GM12878 (cell line): Measurements from ENCODE around the gene ADGRL2. TPM values are rescaled to one million over a fixed set of nuclear protein-coding genes. Genes with fewer than 3 reads are reported as not detected.

Source experiments
- ATAC-seq: fragments of 200-7000 bp; cut with Tn5 transposase; 3 replicates; pipeline ENCODE4 v1.9.1; 2020; ENCODE audit warnings: mild to moderate bottlenecking, moderate library complexity
- BruUV-seq: library from RNA; stranded (reverse); fragments of 400-500 nt; replicated peaks from 2 replicates; lab custom pipeline; 2021; lab: Mats Ljungman, UMichigan
- CTCF ChIA-PET: fragments of 300-600 bp; sonication (Branson Sonifier 250); formaldehyde crosslinking; extraction: SDS; loops from one replicate; lab custom pipeline; 2021; ENCODE audit warnings: inconsistent platforms; lab: Yijun Ruan, JAX
- POLR2A ChIA-PET: fragments of 350-600 bp; formaldehyde crosslinking; extraction: SDS; loops from one replicate; lab custom pipeline; 2021; ENCODE audit warnings: inconsistent platforms; lab: Charles Lee
- RAD21 ChIA-PET: fragments of 300-600 bp; sonication (Branson Sonifier 250); formaldehyde crosslinking; loops from one replicate; lab custom pipeline; 2023; ENCODE audit warnings: antibody characterized with exemption; ENCODE audit not compliant: unreplicated experiment; lab: Charles Lee
- SMC1A ChIA-PET: fragments of 300-600 bp; sonication (Branson Sonifier 250); formaldehyde crosslinking; loops from one replicate; lab custom pipeline; 2023; ENCODE audit not compliant: unreplicated experiment, uncharacterized antibody; lab: Charles Lee
- DNase-seq: peaks from one replicate; pipeline ENCODE4 v3.0.0-alpha.2; 2011; ENCODE audit warnings: low read depth, low spot score
- FAIRE-seq: peaks from 3 replicates; lab custom pipeline; 2011; peaks lifted over from hg19 to GRCh38; lab: Jason Lieb, UNC
- H2AFZ ChIP-seq: 2 replicates; pipeline ENCODE4 v1.6.0; 2011; ENCODE audit warnings: low read depth, low read length, control low read depth; ENCODE audit not compliant: control insufficient read depth
- H3K27ac ChIP-seq: 2 replicates; pipeline ENCODE4 v1.5.1; 2011; ENCODE audit warnings: control low read depth; ENCODE audit not compliant: control insufficient read depth, insufficient read depth
- H3K27me3 ChIP-seq, 2 experiments: replicated peaks in 1 of 2; 2 replicates each; pipeline versions ENCODE4 v1.6.0 to v1.6.1; 2011; ENCODE audit warnings: low read length in 1 of 2; ENCODE audit not compliant: control insufficient read depth in 2 of 2, insufficient read depth in 2 of 2
- H3K36me3 ChIP-seq, 2 experiments: 2 replicates each; pipeline ENCODE4 v1.5.1; 2011; ENCODE audit warnings: low read length in 1 of 2; ENCODE audit not compliant: control insufficient read depth in 2 of 2, insufficient read depth in 2 of 2
- H3K4me1 ChIP-seq: 2 replicates; pipeline ENCODE4 v1.6.1; 2011; ENCODE audit warnings: mild to moderate bottlenecking, low read length, moderate library complexity, mixed read lengths; ENCODE audit not compliant: control insufficient read depth, insufficient read depth
- H3K4me2 ChIP-seq: 2 replicates; pipeline ENCODE4 v1.6.0; 2011; ENCODE audit warnings: control low read depth; ENCODE audit not compliant: control insufficient read depth, insufficient read depth
- H3K4me3 ChIP-seq: fragments of 200-600 bp; sonication (generic); 2 replicates; pipeline ENCODE4 v1.5.1; 2016
- H3K79me2 ChIP-seq: 2 replicates; pipeline ENCODE4 v1.6.0; 2011; ENCODE audit warnings: low read length; ENCODE audit not compliant: control insufficient read depth, insufficient read depth
- H3K9ac ChIP-seq: 2 replicates; pipeline ENCODE4 v1.8.0; 2011; ENCODE audit warnings: low read length, control low read depth, mixed read lengths; ENCODE audit not compliant: control insufficient read depth, insufficient read depth
- H3K9me3 ChIP-seq: replicated peaks from 3 replicates; pipeline ENCODE4 v1.5.1; 2011; ENCODE audit warnings: mild to moderate bottlenecking, low read length; ENCODE audit not compliant: control insufficient read depth, insufficient read depth
- H4K20me1 ChIP-seq: 2 replicates; pipeline ENCODE4 v1.6.0; 2011; ENCODE audit not compliant: control insufficient read depth, insufficient read depth
- CHD1 ChIP-seq: IDR thresholded peaks from 2 replicates; pipeline ENCODE4 v1.6.1; 2012; ENCODE audit warnings: low read depth, low read length, improper control_type of control experiment
- FOS ChIP-seq: IDR thresholded peaks from 3 replicates; pipeline ENCODE4 v1.6.1; 2011; ENCODE audit warnings: borderline replicate concordance; ENCODE audit not compliant: insufficient read length; ENCODE audit errors: extremely low read depth
- HDGF ChIP-seq: fragments of 450-650 bp; IDR thresholded peaks from 2 replicates; pipeline ENCODE4 v1.6.1; 2016; ENCODE audit warnings: antibody characterized with exemption
- NFXL1 ChIP-seq: fragments of 450-650 bp; IDR thresholded peaks from 2 replicates; pipeline ENCODE4 v1.6.1; 2017; ENCODE audit warnings: antibody characterized with exemption, mild to moderate bottlenecking, borderline replicate concordance
- POLR2AphosphoS5 ChIP-seq: IDR thresholded peaks from 2 replicates; pipeline ENCODE4 v1.6.1; 2011; ENCODE audit warnings: mild to moderate bottlenecking, low read length, inconsistent platforms
- RUNX3 ChIP-seq: IDR thresholded peaks from 2 replicates; pipeline ENCODE4 v1.6.1; 2012; ENCODE audit warnings: low read length, inconsistent platforms
- SIX5 ChIP-seq: IDR thresholded peaks from 2 replicates; pipeline ENCODE4 v1.6.1; 2011; ENCODE audit warnings: mild to moderate bottlenecking, low read depth, low read length, moderate library complexity; ENCODE audit not compliant: severe bottlenecking
- USF2 ChIP-seq: IDR thresholded peaks from 2 replicates; pipeline ENCODE4 v1.6.1; 2011; ENCODE audit warnings: low read depth, low read length, improper control_type of control experiment, borderline replicate concordance
- ZNF207 ChIP-seq: fragments of 450-650 bp; IDR thresholded peaks from 2 replicates; pipeline ENCODE4 v1.6.1; 2014; ENCODE audit warnings: antibody characterized with exemption, mild to moderate bottlenecking, borderline replicate concordance
- ZNF274 ChIP-seq: IDR thresholded peaks from one replicate; pipeline ENCODE4 v1.8.0; 2011; ENCODE audit not compliant: insufficient read length, insufficient read depth
- WGBS: methylation state at CpG from one replicate; pipeline ENCODE4 v1.1.6; 2016; ENCODE audit warnings: low lambda C conversion rate; ENCODE audit not compliant: insufficient replicate concordance, insufficient coverage; ENCODE audit errors: missing lambda C conversion rate; 5-methylcytosine and 5-hydroxymethylcytosine counted together
- in situ Hi-C: fragments of 300-500 bp; cut with MboI; formaldehyde crosslinking; loops from 9 replicates; pipeline ENCODE4 v1.14.3; 2018; ENCODE audit warnings: mixed read lengths
- intact Hi-C: fragments of 100-400 bp; cut with micrococcal nuclease; formaldehyde crosslinking; loops from one replicate; pipeline ENCODE4 v1.14.2; 2022; ENCODE audit not compliant: unreplicated experiment
- polyA plus RNA-seq, 11 experiments: library from polyadenylated mRNA; depleted of rRNA in 4 of 11; unstranded in 6 of 11; stranded (reverse) in 5 of 11; fragments of >200 nt; fragmentation: Nextera tagmentation in 4 of 11; fragmentation: Illumina TruSeq in 1 of 11; extraction: Ambion mirVana in 4 of 11; extraction: Trizol in 1 of 11; gene quantifications; 1 replicate in 1 of 11; 2 replicates in 10 of 11; pipeline versions ENCODE4 v1.2.1 to v1.2.3, GENCODE V29; 2011 to 2016; ENCODE audit warnings: inconsistent platforms in 2 of 11, missing spikeins in 2 of 11, low read depth in 1 of 11
- total RNA-seq, 4 experiments: library from RNA; depleted of rRNA in 3 of 4; stranded (reverse); fragments of >200 nt in 3 of 4; fragmentation: Illumina TruSeq in 1 of 4; extraction: Trizol in 1 of 4; gene quantifications; 2 replicates each; pipeline versions ENCODE4 v1.2.1 to v1.2.3, GENCODE V29; 2013 to 2021
- TF ChIP-seq, protein P1 (sequence below): IDR thresholded peaks from 2 replicates; pipeline ENCODE4 v1.6.1; 2011; ENCODE audit warnings: borderline replicate concordance, low read depth, mild to moderate bottlenecking, moderate library complexity, mixed read lengths, low read length; ENCODE audit not compliant: insufficient read depth; ENCODE audit errors: extremely low read length
- TF ChIP-seq, protein P2 (sequence below): IDR thresholded peaks from 2 replicates; pipeline ENCODE4 v1.6.1; 2012; ENCODE audit warnings: low read depth, low read length, improper control_type of control experiment
- TF ChIP-seq, protein P3 (sequence below): fragments of 450-650 bp; formaldehyde crosslinking; IDR thresholded peaks from 2 replicates; pipeline ENCODE4 v1.4.0; 2022; ENCODE audit warnings: mild to moderate bottlenecking, moderate library complexity
- TF ChIP-seq, protein P4 (sequence below): fragments of 450-650 bp; formaldehyde crosslinking; IDR thresholded peaks from 2 replicates; pipeline ENCODE4 v1.5.0; 2022; ENCODE audit warnings: mild to moderate bottlenecking, missing genetic modification characterization

ADGRL2 gene
- total and polyA plus RNA-seq, 10 of the 15 experiments (the other 5 are each of a cell fraction or from before 2014, with no cell fraction given): 0.03 to 13.6 (median 0.21) TPM

DNA sequence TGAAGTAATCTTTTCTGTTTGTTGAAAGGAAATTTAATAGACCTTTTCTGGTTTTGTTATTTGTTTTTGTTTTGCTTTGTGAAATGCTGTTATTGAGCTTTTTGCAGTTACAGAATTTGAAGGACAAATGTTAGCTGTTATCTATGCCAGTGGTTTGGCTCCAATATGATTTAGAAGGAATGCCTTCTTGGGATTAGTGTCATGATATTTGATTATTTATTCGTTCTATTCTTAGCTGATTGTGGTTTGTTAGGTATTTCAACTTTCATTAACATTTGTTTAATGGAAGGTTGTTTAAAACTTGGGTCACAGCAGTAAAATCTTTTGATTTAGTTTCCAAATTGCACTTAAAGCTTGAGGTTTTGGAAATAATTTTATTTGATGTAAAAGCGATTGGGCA lies 33.5 kb downstream of the ADGRL2 start:
- CTCF ChIA-PET: interaction anchor here (0.6 to 1.2 kb wide), 5 partner anchors 8 to 825 kb away, joined by 3 to 5 read pairs (median 4); no protein-coding TSS in a partner anchor

More for the DNA sequence above, 33.5 kb downstream of the ADGRL2 start:
- H3K4me2 ChIP-seq: no peak overlapping the region
- ATAC-seq: no peak
- TF ChIP-seq, protein P1, sequence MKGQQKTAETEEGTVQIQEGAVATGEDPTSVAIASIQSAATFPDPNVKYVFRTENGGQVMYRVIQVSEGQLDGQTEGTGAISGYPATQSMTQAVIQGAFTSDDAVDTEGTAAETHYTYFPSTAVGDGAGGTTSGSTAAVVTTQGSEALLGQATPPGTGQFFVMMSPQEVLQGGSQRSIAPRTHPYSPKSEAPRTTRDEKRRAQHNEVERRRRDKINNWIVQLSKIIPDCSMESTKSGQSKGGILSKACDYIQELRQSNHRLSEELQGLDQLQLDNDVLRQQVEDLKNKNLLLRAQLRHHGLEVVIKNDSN: no peak
- TF ChIP-seq, protein P2, sequence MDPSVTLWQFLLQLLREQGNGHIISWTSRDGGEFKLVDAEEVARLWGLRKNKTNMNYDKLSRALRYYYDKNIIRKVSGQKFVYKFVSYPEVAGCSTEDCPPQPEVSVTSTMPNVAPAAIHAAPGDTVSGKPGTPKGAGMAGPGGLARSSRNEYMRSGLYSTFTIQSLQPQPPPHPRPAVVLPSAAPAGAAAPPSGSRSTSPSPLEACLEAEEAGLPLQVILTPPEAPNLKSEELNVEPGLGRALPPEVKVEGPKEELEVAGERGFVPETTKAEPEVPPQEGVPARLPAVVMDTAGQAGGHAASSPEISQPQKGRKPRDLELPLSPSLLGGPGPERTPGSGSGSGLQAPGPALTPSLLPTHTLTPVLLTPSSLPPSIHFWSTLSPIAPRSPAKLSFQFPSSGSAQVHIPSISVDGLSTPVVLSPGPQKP: no peak
- TF ChIP-seq FOS (no peak), SIX5 (no peak), CHD1 (no peak), POLR2AphosphoS5 (no peak), NFXL1 (no peak), ZNF274 (no peak), HDGF (no peak), USF2 (no peak), RUNX3 (no peak), ZNF207 (no peak)
- TF ChIP-seq, protein P3, sequence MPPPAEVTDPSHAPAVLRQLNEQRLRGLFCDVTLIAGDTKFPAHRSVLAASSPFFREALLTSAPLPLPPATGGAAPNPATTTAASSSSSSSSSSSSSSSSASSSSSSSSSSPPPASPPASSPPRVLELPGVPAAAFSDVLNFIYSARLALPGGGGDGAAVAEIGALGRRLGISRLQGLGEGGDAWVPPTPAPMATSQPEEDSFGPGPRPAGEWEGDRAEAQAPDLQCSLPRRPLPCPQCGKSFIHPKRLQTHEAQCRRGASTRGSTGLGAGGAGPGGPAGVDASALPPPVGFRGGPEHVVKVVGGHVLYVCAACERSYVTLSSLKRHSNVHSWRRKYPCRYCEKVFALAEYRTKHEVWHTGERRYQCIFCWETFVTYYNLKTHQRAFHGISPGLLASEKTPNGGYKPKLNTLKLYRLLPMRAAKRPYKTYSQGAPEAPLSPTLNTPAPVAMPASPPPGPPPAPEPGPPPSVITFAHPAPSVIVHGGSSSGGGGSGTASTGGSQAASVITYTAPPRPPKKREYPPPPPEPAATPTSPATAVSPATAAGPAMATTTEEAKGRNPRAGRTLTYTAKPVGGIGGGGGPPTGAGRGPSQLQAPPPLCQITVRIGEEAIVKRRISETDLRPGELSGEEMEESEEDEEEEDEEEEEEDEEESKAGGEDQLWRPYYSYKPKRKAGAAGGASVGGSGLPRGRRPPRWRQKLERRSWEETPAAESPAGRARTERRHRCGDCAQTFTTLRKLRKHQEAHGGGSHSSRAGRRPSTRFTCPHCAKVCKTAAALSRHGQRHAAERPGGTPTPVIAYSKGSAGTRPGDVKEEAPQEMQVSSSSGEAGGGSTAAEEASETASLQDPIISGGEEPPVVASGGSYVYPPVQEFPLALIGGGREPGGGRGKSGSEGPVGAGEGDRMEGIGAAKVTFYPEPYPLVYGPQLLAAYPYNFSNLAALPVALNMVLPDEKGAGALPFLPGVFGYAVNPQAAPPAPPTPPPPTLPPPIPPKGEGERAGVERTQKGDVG (CRISPR knock-in tag): no peak
- TF ChIP-seq, protein P4, sequence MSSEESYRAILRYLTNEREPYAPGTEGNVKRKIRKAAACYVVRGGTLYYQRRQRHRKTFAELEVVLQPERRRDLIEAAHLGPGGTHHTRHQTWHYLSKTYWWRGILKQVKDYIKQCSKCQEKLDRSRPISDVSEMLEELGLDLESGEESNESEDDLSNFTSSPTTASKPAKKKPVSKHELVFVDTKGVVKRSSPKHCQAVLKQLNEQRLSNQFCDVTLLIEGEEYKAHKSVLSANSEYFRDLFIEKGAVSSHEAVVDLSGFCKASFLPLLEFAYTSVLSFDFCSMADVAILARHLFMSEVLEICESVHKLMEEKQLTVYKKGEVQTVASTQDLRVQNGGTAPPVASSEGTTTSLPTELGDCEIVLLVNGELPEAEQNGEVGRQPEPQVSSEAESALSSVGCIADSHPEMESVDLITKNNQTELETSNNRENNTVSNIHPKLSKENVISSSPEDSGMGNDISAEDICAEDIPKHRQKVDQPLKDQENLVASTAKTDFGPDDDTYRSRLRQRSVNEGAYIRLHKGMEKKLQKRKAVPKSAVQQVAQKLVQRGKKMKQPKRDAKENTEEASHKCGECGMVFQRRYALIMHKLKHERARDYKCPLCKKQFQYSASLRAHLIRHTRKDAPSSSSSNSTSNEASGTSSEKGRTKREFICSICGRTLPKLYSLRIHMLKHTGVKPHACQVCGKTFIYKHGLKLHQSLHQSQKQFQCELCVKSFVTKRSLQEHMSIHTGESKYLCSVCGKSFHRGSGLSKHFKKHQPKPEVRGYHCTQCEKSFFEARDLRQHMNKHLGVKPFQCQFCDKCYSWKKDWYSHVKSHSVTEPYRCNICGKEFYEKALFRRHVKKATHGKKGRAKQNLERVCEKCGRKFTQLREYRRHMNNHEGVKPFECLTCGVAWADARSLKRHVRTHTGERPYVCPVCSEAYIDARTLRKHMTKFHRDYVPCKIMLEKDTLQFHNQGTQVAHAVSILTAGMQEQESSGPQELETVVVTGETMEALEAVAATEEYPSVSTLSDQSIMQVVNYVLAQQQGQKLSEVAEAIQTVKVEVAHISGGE (CRISPR knock-in tag): no peak
- RAD21 ChIA-PET: interaction anchor here (2.5 kb wide), 1 partner anchor 16 kb away, joined by 11 read pairs; no protein-coding TSS in a partner anchor
- H2AFZ ChIP-seq: no peak overlapping the region
- SMC1A ChIA-PET: interaction anchor here (0.7 to 3.2 kb wide), 7 partner anchors 9 to 283 kb away, joined by 3 to 14 read pairs (median 5); no protein-coding TSS in a partner anchor
- intact Hi-C loops: no loop called here
- no peak for FAIRE-seq
- H3K27ac ChIP-seq: no peak overlapping the region
- no peak for DNase-seq
- in situ Hi-C loops: no loop called here
- 2% methylated on average over 2 of the region's 2 CpGs for WGBS
- H3K27me3 ChIP-seq: no peaks in the 10 kb centered on the region
- no peak overlapping the region for H3K4me3 ChIP-seq
- H3K9me3 ChIP-seq: no peaks in the 10 kb centered on the region
- BruUV-seq: no TSS peak
- no peaks in the 10 kb centered on the region for H3K36me3 ChIP-seq
- POLR2A ChIA-PET: no interaction called here
- no peaks in the 10 kb centered on the region for H3K79me2 ChIP-seq
- no peak overlapping the region for H3K9ac ChIP-seq
- no peaks in the 10 kb centered on the region for H4K20me1 ChIP-seq
- H3K4me1 ChIP-seq: no peaks in the 10 kb centered on the region
